Measurements from ENCODE around the gene COX14.
"Not testable (repeated sequence)": the region's sequence is repeated elsewhere in the genome, so short reads cannot be mapped to it uniquely, and the experiment has no call there.

The COX14 gene

GRCh38 chr12:50111693-50112455 is at the start of gene COX14:
TSS of gene COX14 (plus strand) at chr12:50112236. CDS start at chr12:50120044, 7,808 bp downstream.
- DNase-seq: peak; percentile 98

GRCh38 chr12:50062728-50063460 is 49.1 kb upstream of the COX14 start:
- no peak for DNase-seq

GRCh38 chr12:50065726-50066310 is 46.2 kb upstream of the COX14 start:
- no peak for DNase-seq

- no peak for DNase-seq
Observed at GRCh38 chr12:50066402-50066801, 45.6 kb upstream of the COX14 start.

GRCh38 chr12:50069069-50069468 is 43.0 kb upstream of the COX14 start:
- no peak for DNase-seq

GRCh38 chr12:50069539-50069938 is 42.5 kb upstream of the COX14 start:
- no peak for DNase-seq

- no peak for DNase-seq
Observed at GRCh38 chr12:50070314-50071060, 41.5 kb upstream of the COX14 start.

GRCh38 chr12:50072198-50072907 is 39.7 kb upstream of the COX14 start:
- DNase-seq: no peak

- DNase-seq: no peak
Observed at GRCh38 chr12:50073206-50073605, 38.8 kb upstream of the COX14 start.

GRCh38 chr12:50073712-50074111 is 38.3 kb upstream of the COX14 start:
- no peak for DNase-seq

GRCh38 chr12:50074936-50075807 is 36.9 kb upstream of the COX14 start:
- DNase-seq: no peak

- no peak for DNase-seq
Observed at GRCh38 chr12:50075808-50076170, 36.2 kb upstream of the COX14 start.

GRCh38 chr12:50077099-50077498 is 34.9 kb upstream of the COX14 start:
- DNase-seq: no peak

GRCh38 chr12:50078281-50078680 is 33.8 kb upstream of the COX14 start:
- DNase-seq: no peak

- DNase-seq: no peak
Observed at GRCh38 chr12:50079771-50080170, 32.3 kb upstream of the COX14 start.

GRCh38 chr12:50081096-50081808 is 30.8 kb upstream of the COX14 start:
- no peak for DNase-seq

- DNase-seq: no peak
Observed at GRCh38 chr12:50082644-50083043, 29.4 kb upstream of the COX14 start.

- DNase-seq: no peak
Observed at GRCh38 chr12:50083301-50083700, 28.7 kb upstream of the COX14 start.

GRCh38 chr12:50084409-50084774 is 27.6 kb upstream of the COX14 start:
- DNase-seq: not testable (repeated sequence)

GRCh38 chr12:50084775-50085614 is 27.0 kb upstream of the COX14 start, which contains the start of gene SMARCD1:
TSS of gene SMARCD1 (plus strand) at chr12:50085342. CDS start at chr12:50085370, 28 bp downstream.
- peak; percentile 80 for DNase-seq
